Measurements from ENCODE around the gene PPFIBP1.

DNA sequence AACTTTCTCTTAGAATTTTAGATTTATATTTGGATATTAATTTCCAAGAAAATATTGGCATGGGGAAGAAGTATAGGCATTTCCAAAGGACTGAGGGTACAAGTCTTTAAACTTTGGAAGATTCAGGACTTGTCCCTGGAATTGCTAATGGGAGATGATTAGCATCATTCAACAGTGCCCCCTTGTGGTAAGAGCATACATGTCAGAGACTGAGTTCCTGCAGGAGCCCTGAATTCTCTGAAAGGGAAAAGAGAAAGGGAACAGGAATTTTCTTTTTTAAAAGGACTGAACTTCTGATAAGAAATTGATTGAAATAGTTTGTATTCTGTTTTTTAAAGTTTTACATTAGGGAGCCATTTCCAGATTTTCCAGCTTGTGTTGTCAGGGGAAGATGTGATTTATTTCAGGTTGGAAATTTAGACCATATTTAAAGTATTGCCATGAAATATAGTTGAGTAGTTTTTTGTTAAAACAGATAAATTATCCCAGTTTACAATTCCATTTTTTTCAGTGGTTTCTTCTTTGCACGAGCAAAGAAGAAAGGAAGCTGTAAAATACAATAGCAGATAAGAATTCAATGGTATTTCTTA, 128.3 kb downstream of the PPFIBP1 start:
- TF ChIP-seq EP300 (IDR thresholded peaks at IDR 0.05) (no peak), POLR2A (IDR thresholded peaks at IDR 0.05) (no peak)
- TF ChIP-seq, protein P1, sequence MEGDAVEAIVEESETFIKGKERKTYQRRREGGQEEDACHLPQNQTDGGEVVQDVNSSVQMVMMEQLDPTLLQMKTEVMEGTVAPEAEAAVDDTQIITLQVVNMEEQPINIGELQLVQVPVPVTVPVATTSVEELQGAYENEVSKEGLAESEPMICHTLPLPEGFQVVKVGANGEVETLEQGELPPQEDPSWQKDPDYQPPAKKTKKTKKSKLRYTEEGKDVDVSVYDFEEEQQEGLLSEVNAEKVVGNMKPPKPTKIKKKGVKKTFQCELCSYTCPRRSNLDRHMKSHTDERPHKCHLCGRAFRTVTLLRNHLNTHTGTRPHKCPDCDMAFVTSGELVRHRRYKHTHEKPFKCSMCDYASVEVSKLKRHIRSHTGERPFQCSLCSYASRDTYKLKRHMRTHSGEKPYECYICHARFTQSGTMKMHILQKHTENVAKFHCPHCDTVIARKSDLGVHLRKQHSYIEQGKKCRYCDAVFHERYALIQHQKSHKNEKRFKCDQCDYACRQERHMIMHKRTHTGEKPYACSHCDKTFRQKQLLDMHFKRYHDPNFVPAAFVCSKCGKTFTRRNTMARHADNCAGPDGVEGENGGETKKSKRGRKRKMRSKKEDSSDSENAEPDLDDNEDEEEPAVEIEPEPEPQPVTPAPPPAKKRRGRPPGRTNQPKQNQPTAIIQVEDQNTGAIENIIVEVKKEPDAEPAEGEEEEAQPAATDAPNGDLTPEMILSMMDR (IDR thresholded peaks at IDR 0.05), result peak in 5 of 7 experiments; percentile 52 to 82 (median 79)

Data from stomach (tissue), 4 donors.